Progenitor cell of endocrine pancreas (in vitro differentiated cells): Measurements from ENCODE around the gene RASSF10. TPM values are rescaled to one million over a fixed set of nuclear protein-coding genes. Genes with fewer than 3 reads are reported as not detected.

Experiments used
- DNase-seq: peaks from one replicate; pipeline ENCODE4 v3.0.0; 2021; ENCODE audit warnings: low spot score; ENCODE audit not compliant: unreplicated experiment
- H3K27ac Mint-ChIP-seq: 2 replicates; pipeline ENCODE4 v1.8.0; 2021; ENCODE audit warnings: mild to moderate bottlenecking, moderate library complexity, mixed read lengths
- H3K27me3 Mint-ChIP-seq: 2 replicates; pipeline ENCODE4 v1.8.0; 2021; ENCODE audit warnings: mixed read lengths
- H3K36me3 Mint-ChIP-seq: 2 replicates; pipeline ENCODE4 v1.8.0; 2022; ENCODE audit warnings: mixed read lengths; ENCODE audit not compliant: insufficient read depth
- H3K4me1 Mint-ChIP-seq: 2 replicates; pipeline ENCODE4 v1.8.0; 2021; ENCODE audit warnings: low read depth, mixed read lengths
- H3K4me3 Mint-ChIP-seq: 2 replicates; pipeline ENCODE4 v1.8.0; 2021; ENCODE audit warnings: low read depth, mild to moderate bottlenecking, moderate library complexity, mixed read lengths
- H3K9me3 Mint-ChIP-seq: 2 replicates; pipeline ENCODE4 v1.8.0; 2021; ENCODE audit warnings: low read depth, mixed read lengths
- CTCF ChIP-seq: fragments of 200-600 bp; sonication (generic); IDR thresholded peaks from one replicate; pipeline ENCODE4 v1.5.0; 2021; ENCODE audit warnings: antibody characterized with exemption, mild to moderate bottlenecking; ENCODE audit not compliant: unreplicated experiment
- total RNA-seq: library from RNA; stranded (reverse); gene quantifications from 2 replicates; pipeline ENCODE4 v1.2.1, GENCODE V29; 2021

Gene RASSF10
- total RNA-seq, 1 donor from 2014 or later: 24.4 TPM

GRCh38 chr11:13030857-13031256 is 21.7 kb downstream of the RASSF10 start:
- DNase-seq: no peak
- TF ChIP-seq CTCF: no peak
- Mint-ChIP-seq H3K27me3 (peaks cover 8% of the 10 kb centered on the region), H3K9me3 (no peaks in the 10 kb centered on the region), H3K4me3 (no peak overlapping the region), H3K27ac (no peak overlapping the region), H3K36me3 (no peaks in the 10 kb centered on the region), H3K4me1 (peaks cover 4% of the 10 kb centered on the region)

GRCh38 chr11:13031349-13031748 is 22.2 kb downstream of the RASSF10 start:
- DNase-seq: no peak
- no peak overlapping the region for H3K4me3 Mint-ChIP-seq
- TF ChIP-seq CTCF: no peak
- no peak overlapping the region for H3K27ac Mint-ChIP-seq
- H3K36me3 Mint-ChIP-seq: no peaks in the 10 kb centered on the region
- H3K4me1 Mint-ChIP-seq: peaks cover 4% of the 10 kb centered on the region
- peaks cover 8% of the 10 kb centered on the region for H3K27me3 Mint-ChIP-seq
- no peaks in the 10 kb centered on the region for H3K9me3 Mint-ChIP-seq

GRCh38 chr11:13033760-13034533 is 24.8 kb downstream of the RASSF10 start:
- H3K27ac Mint-ChIP-seq: no peak overlapping the region
- H3K4me1 Mint-ChIP-seq: peaks cover 7% of the 10 kb centered on the region
- H3K36me3 Mint-ChIP-seq: no peaks in the 10 kb centered on the region
- no peak overlapping the region for H3K4me3 Mint-ChIP-seq
- no peaks in the 10 kb centered on the region for H3K9me3 Mint-ChIP-seq
- no peak for TF ChIP-seq CTCF
- DNase-seq: no peak
- peaks cover 8% of the 10 kb centered on the region for H3K27me3 Mint-ChIP-seq

- no peak overlapping the region for H3K4me3 Mint-ChIP-seq
- peaks cover 3% of the 10 kb centered on the region for H3K9me3 Mint-ChIP-seq
- H3K27me3 Mint-ChIP-seq: peaks cover 8% of the 10 kb centered on the region
- no peak overlapping the region for H3K27ac Mint-ChIP-seq
- no peaks in the 10 kb centered on the region for H3K36me3 Mint-ChIP-seq
- DNase-seq: no peak
- peaks cover 9% of the 10 kb centered on the region for H3K4me1 Mint-ChIP-seq
- no peak for TF ChIP-seq CTCF
These were observed 26.6 kb downstream of the RASSF10 start for GRCh38 chr11:13035711-13036110.

GRCh38 chr11:13036235-13036634 is 27.1 kb downstream of the RASSF10 start:
- no peak overlapping the region for H3K4me3 Mint-ChIP-seq
- no peak overlapping the region for H3K27ac Mint-ChIP-seq
- DNase-seq: no peak
- TF ChIP-seq CTCF: no peak
- no peaks in the 10 kb centered on the region for H3K36me3 Mint-ChIP-seq
- H3K9me3 Mint-ChIP-seq: peaks cover 3% of the 10 kb centered on the region
- H3K27me3 Mint-ChIP-seq: peaks cover 8% of the 10 kb centered on the region
- H3K4me1 Mint-ChIP-seq: peaks cover 13% of the 10 kb centered on the region
